AG04449 (cell line): Measurements from ENCODE around the gene CTSL.

Experiments
- CTCF ChIA-PET: fragments of 350-600 bp; formaldehyde crosslinking; extraction: SDS; loops from one replicate; lab custom pipeline; 2021; ENCODE audit warnings: antibody characterized with exemption; lab: Yijun Ruan, JAX
- POLR2A ChIA-PET: fragments of 400-600, 350-600 bp; formaldehyde crosslinking; extraction: SDS; loops from one replicate; lab custom pipeline; 2020; ENCODE audit warnings: antibody characterized with exemption, inconsistent platforms; lab: Yijun Ruan, JAX
- DNase-seq: peaks from one replicate; pipeline ENCODE4 v3.0.0-alpha.2; 2010; ENCODE audit warnings: low read depth, low spot score
- H3K4me3 ChIP-seq: 2 replicates; pipeline ENCODE4 v1.5.1; 2011; ENCODE audit warnings: low read depth, mild to moderate bottlenecking, control low read depth, low read length
- TF ChIP-seq, protein P1 (sequence below): IDR thresholded peaks from one replicate; pipeline ENCODE4 v1.5.1; 2011; ENCODE audit warnings: mild to moderate bottlenecking, moderate library complexity, low read length, control low read depth, inconsistent platforms; ENCODE audit not compliant: insufficient read depth; ENCODE audit errors: missing control alignments

The CTSL gene

DNA sequence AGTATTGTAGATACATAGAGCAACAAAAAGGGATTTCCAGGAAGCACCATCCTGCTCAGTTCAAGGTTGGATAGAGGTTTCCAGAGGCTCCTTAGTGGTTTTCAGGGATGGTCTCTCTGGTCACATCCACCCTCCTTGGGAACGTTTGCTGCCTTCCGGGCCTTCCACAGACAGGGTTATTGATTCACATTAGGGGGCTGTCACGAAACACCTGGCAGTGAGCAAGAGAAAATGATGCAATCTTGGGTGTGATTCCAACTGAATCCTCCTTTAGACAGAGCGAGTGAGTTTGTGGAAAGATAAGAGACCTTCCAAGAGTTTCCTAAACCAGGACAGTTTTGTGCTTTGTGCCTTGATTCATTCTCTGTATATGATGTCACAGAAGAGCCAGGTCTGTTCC lies 43.8 kb upstream of the CTSL start:
- TF ChIP-seq, protein P1, sequence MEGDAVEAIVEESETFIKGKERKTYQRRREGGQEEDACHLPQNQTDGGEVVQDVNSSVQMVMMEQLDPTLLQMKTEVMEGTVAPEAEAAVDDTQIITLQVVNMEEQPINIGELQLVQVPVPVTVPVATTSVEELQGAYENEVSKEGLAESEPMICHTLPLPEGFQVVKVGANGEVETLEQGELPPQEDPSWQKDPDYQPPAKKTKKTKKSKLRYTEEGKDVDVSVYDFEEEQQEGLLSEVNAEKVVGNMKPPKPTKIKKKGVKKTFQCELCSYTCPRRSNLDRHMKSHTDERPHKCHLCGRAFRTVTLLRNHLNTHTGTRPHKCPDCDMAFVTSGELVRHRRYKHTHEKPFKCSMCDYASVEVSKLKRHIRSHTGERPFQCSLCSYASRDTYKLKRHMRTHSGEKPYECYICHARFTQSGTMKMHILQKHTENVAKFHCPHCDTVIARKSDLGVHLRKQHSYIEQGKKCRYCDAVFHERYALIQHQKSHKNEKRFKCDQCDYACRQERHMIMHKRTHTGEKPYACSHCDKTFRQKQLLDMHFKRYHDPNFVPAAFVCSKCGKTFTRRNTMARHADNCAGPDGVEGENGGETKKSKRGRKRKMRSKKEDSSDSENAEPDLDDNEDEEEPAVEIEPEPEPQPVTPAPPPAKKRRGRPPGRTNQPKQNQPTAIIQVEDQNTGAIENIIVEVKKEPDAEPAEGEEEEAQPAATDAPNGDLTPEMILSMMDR, result no peak
- POLR2A ChIA-PET, result no interaction called here

DNA sequence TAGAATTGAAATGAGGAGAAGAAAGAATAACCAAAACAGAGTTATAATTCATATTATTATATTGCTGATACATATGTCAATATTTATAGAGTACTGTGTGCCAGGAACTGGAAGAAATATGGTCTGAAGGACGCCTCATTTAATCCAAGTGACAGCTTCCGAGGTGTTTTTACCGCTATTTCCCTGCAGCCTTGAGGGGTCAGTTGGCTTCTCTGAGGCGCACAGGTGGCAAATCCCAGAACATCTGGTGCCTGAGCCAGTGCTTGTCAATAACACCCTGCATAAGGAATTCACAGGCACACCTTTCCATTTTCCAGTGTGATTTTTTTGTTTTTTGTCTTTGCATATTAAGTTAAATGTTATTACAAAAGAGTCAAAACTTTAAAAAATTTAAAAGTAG lies 43.3 kb upstream of the CTSL start:
- ChIA-PET POLR2A (no interaction called here), CTCF (interaction anchor here (0.6 to 7.6 kb wide), 5 partner anchors 32 to 359 kb away, joined by 3 to 173 read pairs (median 4); no protein-coding TSS in a partner anchor)
- H3K4me3 ChIP-seq, result no peak overlapping the region
- DNase-seq, result no peak
- TF ChIP-seq, protein P1, result no peak

More for the DNA sequence above, 43.8 kb upstream of the CTSL start:
- no peak for DNase-seq
- H3K4me3 ChIP-seq, result no peak overlapping the region
- CTCF ChIA-PET, result interaction anchor here (1.1 to 7.6 kb wide), 7 partner anchors 48 to 360 kb away, joined by 3 to 173 read pairs (median 4); no protein-coding TSS in a partner anchor

DNA sequence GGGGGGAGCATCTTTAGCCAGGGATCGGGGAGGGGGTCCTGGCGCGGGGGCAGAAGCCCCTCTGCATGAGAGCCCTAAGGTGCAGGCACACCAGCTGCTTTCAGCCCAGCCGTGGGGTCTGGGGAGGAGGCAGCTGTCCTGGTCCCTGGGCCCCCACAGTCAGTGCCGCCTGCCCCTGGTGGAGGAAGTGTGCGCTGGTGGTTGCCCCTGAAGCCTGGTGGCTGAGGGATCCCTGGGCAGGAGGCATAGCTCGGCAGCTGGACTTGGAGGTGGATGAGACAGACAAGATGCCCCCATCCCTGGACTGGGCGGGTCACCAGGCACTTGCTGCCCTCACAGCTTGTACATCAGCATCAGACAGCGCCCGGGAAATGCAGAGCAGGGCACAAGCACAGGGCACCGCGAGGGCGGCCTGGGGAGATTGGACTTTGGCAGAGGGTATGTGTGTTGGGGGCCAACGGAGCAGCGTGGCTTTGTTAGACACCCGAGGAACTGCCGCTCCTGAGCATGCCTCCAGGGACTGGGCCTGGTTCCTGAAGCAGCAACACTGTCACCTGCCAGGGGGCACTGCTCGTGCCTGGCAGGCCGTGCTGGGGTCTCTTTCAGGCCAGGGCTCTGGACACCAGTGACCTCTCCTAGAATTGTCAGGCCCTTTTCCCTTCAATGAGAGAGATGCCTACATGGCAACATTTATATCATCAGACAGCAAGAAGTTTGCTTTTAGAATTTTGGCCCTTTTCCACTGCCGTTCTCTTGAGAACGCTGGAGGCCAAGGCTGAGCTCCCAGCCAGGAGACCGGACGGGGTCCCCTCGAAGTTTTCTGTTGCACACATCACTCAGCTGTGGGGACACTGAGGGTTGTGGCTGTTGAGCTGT lies 41.9 kb upstream of the CTSL start:
- POLR2A ChIA-PET, result no interaction called here
- TF ChIP-seq, protein P1, result no peak
- CTCF ChIA-PET, result interaction anchor here (0.7 to 7.6 kb wide), 44 partner anchors 9 to 1260 kb away, joined by 3 to 173 read pairs (median 4); partner anchors contain the start of gene CDK20
- H3K4me3 ChIP-seq, result no peak overlapping the region
- no peak for DNase-seq

DNA sequence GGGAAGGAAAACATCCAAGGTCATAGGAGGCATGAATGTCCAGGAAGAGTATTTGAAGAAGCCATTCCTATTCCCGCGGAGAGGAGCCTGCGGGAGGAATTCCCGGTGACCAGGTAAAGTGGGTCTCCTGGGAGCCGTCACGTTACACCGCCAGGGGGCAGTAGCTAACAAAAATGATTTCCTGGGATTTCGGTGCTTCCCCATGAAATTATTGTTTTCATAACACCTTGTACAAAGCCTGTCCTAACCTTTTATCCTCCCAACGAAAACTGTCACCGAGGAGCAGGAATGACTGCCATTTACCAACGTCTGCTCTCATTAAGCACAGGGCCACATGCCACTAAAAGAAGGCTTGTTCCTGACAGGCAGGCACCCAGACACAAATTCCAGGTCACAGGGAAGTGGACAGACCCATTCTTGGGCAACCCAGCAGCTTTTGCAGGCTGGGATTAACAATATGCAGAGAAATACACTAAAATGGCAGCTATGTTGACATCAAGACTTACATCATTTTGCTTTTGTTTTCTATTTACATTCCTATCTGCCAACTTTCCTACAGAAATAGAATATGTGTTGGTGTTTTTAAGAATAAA lies 41.2 kb upstream of the CTSL start:
- ChIA-PET POLR2A (no interaction called here), CTCF (interaction anchor here (0.7 to 7.6 kb wide), 45 partner anchors 8 to 1250 kb away, joined by 3 to 173 read pairs (median 4); no protein-coding TSS in a partner anchor)
- TF ChIP-seq, protein P1, result peak; percentile 64
- no peak for DNase-seq
- no peak overlapping the region for H3K4me3 ChIP-seq

- POLR2A ChIA-PET, result no interaction called here
- DNase-seq, result no peak
- H3K4me3 ChIP-seq, result no peak overlapping the region
- TF ChIP-seq, protein P1, result no peak
- CTCF ChIA-PET, result interaction anchor here (0.8 to 7.6 kb wide), 29 partner anchors 9 to 1251 kb away, joined by 3 to 173 read pairs (median 5); no protein-coding TSS in a partner anchor
Observed at GRCh38 chr9:87685441-87685840, 40.5 kb upstream of the CTSL start.

- CTCF ChIA-PET, result interaction anchor here (1.0 to 7.6 kb wide), 15 partner anchors 10 to 1251 kb away, joined by 3 to 173 read pairs (median 11); no protein-coding TSS in a partner anchor
Observed at GRCh38 chr9:87685871-87686519, 39.9 kb upstream of the CTSL start.

More at GRCh38 chr9:87685871-87686519, 39.9 kb upstream of the CTSL start:
- POLR2A ChIA-PET, result no interaction called here
- no peak overlapping the region for H3K4me3 ChIP-seq
- TF ChIP-seq, protein P1, result no peak
- no peak for DNase-seq
